Tibial artery (tissue), 4 donors: Measurements from ENCODE around the gene TRANK1.

ENCODE experiments used
- DNase-seq, 2 donors: peaks; one replicate each; pipeline ENCODE4 v3.0.0-alpha.2; 2019
- H3K27ac ChIP-seq, 2 donors: fragments of 200-600 bp; sonication (generic) in 1 of 2; 1 replicate in 1 of 2; 2 replicates in 1 of 2; pipeline ENCODE4 v1.5.1; 2018 to 2019; ENCODE audit warnings: mild to moderate bottlenecking in 1 of 2
- H3K27me3 ChIP-seq, 2 donors: fragments of 200-600 bp; sonication (generic) in 1 of 2; one replicate each; pipeline versions ENCODE4 v1.5.1 to v1.6.0; 2016 to 2019
- H3K36me3 ChIP-seq, 3 donors: fragments of 200-600 bp; sonication (generic) in 2 of 3; one replicate each; pipeline ENCODE4 v1.5.1; 2016 to 2019; ENCODE audit warnings: mild to moderate bottlenecking in 2 of 3
- H3K4me1 ChIP-seq, 4 donors: fragments of 200-600 bp; sonication (generic) in 2 of 4; 1 replicate in 3 of 4; 2 replicates in 1 of 4; pipeline ENCODE4 v1.5.1; 2016 to 2019
- H3K4me3 ChIP-seq, 2 donors: fragments of 200-600 bp; sonication (generic) in 1 of 2; 1 replicate in 1 of 2; 2 replicates in 1 of 2; pipeline ENCODE4 v1.5.1; 2018 to 2019; ENCODE audit warnings: mild to moderate bottlenecking in 2 of 2
- H3K9me3 ChIP-seq, 3 donors: fragments of 200-600 bp; sonication (generic) in 1 of 3; one replicate each; pipeline ENCODE4 v1.5.1; 2016 to 2019
- intact Hi-C: fragments of 100-400 bp; cut with DNase I; formaldehyde crosslinking; loops from one replicate; pipeline ENCODE4 v1.15.0; 2023; ENCODE audit warnings: low total_unique reads
- TF ChIP-seq, protein P1 (sequence below), 2 experiments: fragments of 200-600 bp in 1 of 2; fragments of 450-650 bp in 1 of 2; IDR thresholded peaks; one replicate each; pipeline ENCODE4 v1.5.1; 2017 to 2019; ENCODE audit warnings: antibody characterized with exemption in 2 of 2, mild to moderate bottlenecking in 1 of 2, moderate library complexity in 1 of 2

TRANK1 gene

GRCh38 chr3:36852071-36852470 lies 92.8 kb downstream of the TRANK1 start:
- H3K4me3 ChIP-seq: no peak overlapping the region
- DNase-seq: no peak
- TF ChIP-seq, protein P1, sequence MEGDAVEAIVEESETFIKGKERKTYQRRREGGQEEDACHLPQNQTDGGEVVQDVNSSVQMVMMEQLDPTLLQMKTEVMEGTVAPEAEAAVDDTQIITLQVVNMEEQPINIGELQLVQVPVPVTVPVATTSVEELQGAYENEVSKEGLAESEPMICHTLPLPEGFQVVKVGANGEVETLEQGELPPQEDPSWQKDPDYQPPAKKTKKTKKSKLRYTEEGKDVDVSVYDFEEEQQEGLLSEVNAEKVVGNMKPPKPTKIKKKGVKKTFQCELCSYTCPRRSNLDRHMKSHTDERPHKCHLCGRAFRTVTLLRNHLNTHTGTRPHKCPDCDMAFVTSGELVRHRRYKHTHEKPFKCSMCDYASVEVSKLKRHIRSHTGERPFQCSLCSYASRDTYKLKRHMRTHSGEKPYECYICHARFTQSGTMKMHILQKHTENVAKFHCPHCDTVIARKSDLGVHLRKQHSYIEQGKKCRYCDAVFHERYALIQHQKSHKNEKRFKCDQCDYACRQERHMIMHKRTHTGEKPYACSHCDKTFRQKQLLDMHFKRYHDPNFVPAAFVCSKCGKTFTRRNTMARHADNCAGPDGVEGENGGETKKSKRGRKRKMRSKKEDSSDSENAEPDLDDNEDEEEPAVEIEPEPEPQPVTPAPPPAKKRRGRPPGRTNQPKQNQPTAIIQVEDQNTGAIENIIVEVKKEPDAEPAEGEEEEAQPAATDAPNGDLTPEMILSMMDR (IDR thresholded peaks at IDR 0.05): no peak
- H3K27me3 ChIP-seq: no peaks in the 10 kb centered on the region
- no peaks in the 10 kb centered on the region for H3K4me1 ChIP-seq
- H3K27ac ChIP-seq: no peak overlapping the region
- no peaks in the 10 kb centered on the region for H3K9me3 ChIP-seq
- peaks cover 38 to 46% (median 45%) of the 10 kb centered on the region in 3 donors for H3K36me3 ChIP-seq
- intact Hi-C loops: no loop called here

DNA sequence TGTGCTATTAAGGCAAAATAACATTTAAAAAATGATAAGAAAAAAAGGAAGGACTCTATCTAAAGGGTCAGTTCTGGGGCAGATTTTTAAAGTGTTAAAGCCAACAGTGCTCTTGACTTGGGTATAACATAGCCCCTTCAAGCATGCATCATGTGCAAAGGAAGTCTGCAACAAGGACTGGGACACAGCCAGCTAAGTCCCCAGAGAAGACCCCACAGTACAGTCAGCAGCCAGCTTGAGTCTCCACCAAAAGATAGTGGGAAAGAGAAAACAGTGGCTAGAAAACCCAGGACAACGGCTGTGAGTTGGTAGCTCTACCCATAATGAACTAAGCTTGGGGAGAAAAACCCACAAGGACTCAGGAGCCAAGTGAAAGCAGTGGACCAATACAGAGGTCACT lies 94.1 kb downstream of the TRANK1 start:
- peaks cover 40 to 48% (median 47%) of the 10 kb centered on the region in 3 donors for H3K36me3 ChIP-seq
- no peak for DNase-seq
- TF ChIP-seq, protein P1 (IDR thresholded peaks at IDR 0.05): no peak
- intact Hi-C loops: no loop called here
- no peak overlapping the region for H3K4me3 ChIP-seq
- no peaks in the 10 kb centered on the region for H3K27me3 ChIP-seq
- no peaks in the 10 kb centered on the region for H3K4me1 ChIP-seq
- no peaks in the 10 kb centered on the region for H3K9me3 ChIP-seq
- H3K27ac ChIP-seq: no peak overlapping the region

- Histone ChIP-seq H3K4me1 (no peaks in the 10 kb centered on the region), H3K4me3 (no peak overlapping the region), H3K9me3 (peaks cover 0 to 4% (median 0%) of the 10 kb centered on the region in 3 donors), H3K27me3 (no peaks in the 10 kb centered on the region), H3K27ac (no peak overlapping the region), H3K36me3 (peaks cover 54 to 72% (median 56%) of the 10 kb centered on the region in 3 donors)
- DNase-seq: no peak
- intact Hi-C loops: no loop called here
- TF ChIP-seq, protein P1 (IDR thresholded peaks at IDR 0.05): no peak
These were observed 98.4 kb downstream of the TRANK1 start for GRCh38 chr3:36846406-36846805.

- Histone ChIP-seq H3K9me3 (peaks cover 0 to 6% (median 0%) of the 10 kb centered on the region in 3 donors), H3K4me3 (no peak overlapping the region), H3K36me3 (peaks cover 43 to 69% (median 49%) of the 10 kb centered on the region in 3 donors), H3K4me1 (no peaks in the 10 kb centered on the region), H3K27ac (no peak overlapping the region), H3K27me3 (no peaks in the 10 kb centered on the region)
- no peak for DNase-seq
- TF ChIP-seq, protein P1 (IDR thresholded peaks at IDR 0.05): peak; percentile 16 to 23
- intact Hi-C loops: no loop called here
These were observed 101.5 kb downstream of the TRANK1 start for GRCh38 chr3:36843065-36844051.

DNA sequence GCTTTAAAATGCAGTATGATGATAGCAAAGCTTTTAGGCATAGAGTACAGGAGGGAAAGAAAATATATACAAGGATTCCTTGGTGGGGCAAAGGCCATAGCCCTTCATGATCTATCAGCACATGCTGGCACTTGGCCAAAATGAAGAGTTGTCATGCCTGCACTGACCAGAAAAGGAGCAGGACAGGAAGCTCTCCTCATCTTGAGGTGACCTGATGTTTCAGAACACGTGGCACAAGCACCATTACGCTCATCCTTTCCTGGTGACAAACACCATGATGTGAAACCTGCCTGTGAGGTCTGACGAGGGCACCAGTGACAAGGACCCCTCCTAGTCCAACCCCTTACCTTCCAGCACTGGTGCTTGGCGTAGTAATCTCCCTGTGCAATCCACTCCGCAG lies 102.6 kb downstream of the TRANK1 start:
- DNase-seq: no peak
- Histone ChIP-seq H3K4me1 (no peaks in the 10 kb centered on the region), H3K27ac (no peak overlapping the region), H3K36me3 (peaks cover 47 to 72% (median 55%) of the 10 kb centered on the region in 3 donors), H3K4me3 (no peak overlapping the region), H3K27me3 (no peaks in the 10 kb centered on the region), H3K9me3 (peaks cover 0 to 6% (median 0%) of the 10 kb centered on the region in 3 donors)
- intact Hi-C loops: no loop called here
- TF ChIP-seq, protein P1 (IDR thresholded peaks at IDR 0.05): no peak
